WTC11 (cell line): ENCODE measurements around the gene LRRC4B. TPM values are rescaled to one million over a fixed set of nuclear protein-coding genes. Genes with fewer than 3 reads are reported as not detected.
"Not testable (repeated sequence)": the region's sequence is repeated elsewhere in the genome, so short reads cannot be mapped to it uniquely, and the experiment has no call there.

ENCODE experiments used
- ATAC-seq: fragments of 200-7000 bp; cut with Tn5 transposase; 2 replicates; pipeline ENCODE4 v1.10.0; 2021; ENCODE audit warnings: mild to moderate bottlenecking, moderate library complexity
- CTCF ChIA-PET: fragments of 300-600 bp; sonication (Branson Sonifier 250); formaldehyde crosslinking; loops from one replicate; lab custom pipeline; 2021; ENCODE audit warnings: antibody characterized with exemption; lab: Charles Lee
- POLR2A ChIA-PET: fragments of 350-600 bp; sonication (Branson Sonifier 250); formaldehyde crosslinking; loops from one replicate; lab custom pipeline; 2021; ENCODE audit warnings: antibody characterized with exemption; lab: Charles Lee
- DNase-seq: peaks from one replicate; pipeline ENCODE4 v3.0.0; 2021; ENCODE audit warnings: low spot score
- H3K27ac Mint-ChIP-seq: 2 replicates; pipeline ENCODE4 v1.8.0; 2021; ENCODE audit warnings: mixed read lengths
- H3K27me3 Mint-ChIP-seq: 2 replicates; pipeline ENCODE4 v1.8.0; 2021; ENCODE audit warnings: low read depth, mild to moderate bottlenecking, moderate library complexity, mixed read lengths
- H3K36me3 Mint-ChIP-seq: 2 replicates; pipeline ENCODE4 v1.8.0; 2021; ENCODE audit warnings: mixed read lengths
- H3K4me1 Mint-ChIP-seq: 2 replicates; pipeline ENCODE4 v1.8.0; 2022; ENCODE audit warnings: mixed read lengths
- H3K4me3 Mint-ChIP-seq: 2 replicates; pipeline ENCODE4 v1.8.0; 2021; ENCODE audit warnings: mild to moderate bottlenecking, moderate library complexity, mixed read lengths
- H3K9me3 Mint-ChIP-seq: 2 replicates; pipeline ENCODE4 v1.8.0; 2021; ENCODE audit warnings: mixed read lengths
- ATF2 ChIP-seq: sonication (generic); formaldehyde crosslinking; IDR thresholded peaks from 2 replicates; pipeline ENCODE4 v1.8.1; 2022; ENCODE audit warnings: low read depth, missing genetic modification reagents, borderline replicate concordance
- CTCF ChIP-seq: fragments of 200-600 bp; IDR thresholded peaks from 2 replicates; pipeline ENCODE4 v1.8.0; 2022; ENCODE audit warnings: antibody characterized with exemption
- E2F1 ChIP-seq: sonication (generic); formaldehyde crosslinking; IDR thresholded peaks from 2 replicates; pipeline ENCODE4 v1.8.0; 2022; ENCODE audit warnings: mild to moderate bottlenecking, missing genetic modification reagents
- FOXP1 ChIP-seq: sonication (generic); formaldehyde crosslinking; IDR thresholded peaks from 2 replicates; pipeline ENCODE4 v1.8.0; 2022; ENCODE audit warnings: missing genetic modification reagents, mild to moderate bottlenecking, moderate library complexity, borderline replicate concordance
- HMGA2 ChIP-seq: fragments of 250-450 bp; sonication (Bioruptor Pico); IDR thresholded peaks from 2 replicates; pipeline ENCODE4 v1.4.0; 2021; ENCODE audit warnings: mild to moderate bottlenecking, moderate library complexity
- JAZF1 ChIP-seq: fragments of 250-450 bp; sonication (Bioruptor Pico); IDR thresholded peaks from 2 replicates; pipeline ENCODE4 v1.9.0; 2021; ENCODE audit warnings: moderate library complexity, mild to moderate bottlenecking, inconsistent platforms
- KAT7 ChIP-seq: sonication (generic); formaldehyde crosslinking; IDR thresholded peaks from 2 replicates; pipeline ENCODE4 v1.8.1; 2023; ENCODE audit warnings: missing genetic modification reagents, mild to moderate bottlenecking, borderline replicate concordance
- MYBL2 ChIP-seq: sonication (generic); formaldehyde crosslinking; IDR thresholded peaks from 2 replicates; pipeline ENCODE4 v1.8.1; 2023; ENCODE audit warnings: mild to moderate bottlenecking, moderate library complexity, missing genetic modification reagents
- NFATC4 ChIP-seq: fragments of 250-450 bp; sonication (Bioruptor Pico); IDR thresholded peaks from 2 replicates; pipeline ENCODE4 v1.9.0; 2021; ENCODE audit warnings: mild to moderate bottlenecking
- NR2C2 ChIP-seq: sonication (generic); formaldehyde crosslinking; IDR thresholded peaks from 2 replicates; pipeline ENCODE4 v1.8.0; 2022; ENCODE audit warnings: mild to moderate bottlenecking, missing genetic modification reagents
- PRDM15 ChIP-seq: sonication (generic); formaldehyde crosslinking; IDR thresholded peaks from 2 replicates; pipeline ENCODE4 v1.8.0; 2022; ENCODE audit warnings: missing genetic modification reagents
- RORB ChIP-seq: fragments of 250-450 bp; sonication (Bioruptor Pico); IDR thresholded peaks from 2 replicates; pipeline ENCODE4 v1.9.0; 2021; ENCODE audit warnings: mild to moderate bottlenecking
- SMAD4 ChIP-seq: sonication (generic); formaldehyde crosslinking; IDR thresholded peaks from 2 replicates; pipeline ENCODE4 v1.8.0; 2022; ENCODE audit warnings: mild to moderate bottlenecking, missing genetic modification reagents
- SP1 ChIP-seq: sonication (generic); formaldehyde crosslinking; conservative IDR thresholded peaks from 2 replicates; pipeline ENCODE4 v1.8.1; 2022; ENCODE audit warnings: missing genetic modification reagents
- TEAD1 ChIP-seq: sonication (generic); formaldehyde crosslinking; IDR thresholded peaks from 2 replicates; pipeline ENCODE4 v1.8.0; 2022; ENCODE audit warnings: mild to moderate bottlenecking, missing genetic modification reagents
- ZBTB21 ChIP-seq: sonication (generic); formaldehyde crosslinking; IDR thresholded peaks from 2 replicates; pipeline ENCODE4 v1.8.1; 2023; ENCODE audit warnings: mild to moderate bottlenecking, missing genetic modification reagents, borderline replicate concordance
- ZNF396 ChIP-seq: fragments of 250-450 bp; sonication (Bioruptor Pico); IDR thresholded peaks from 2 replicates; pipeline ENCODE4 v1.8.0; 2021; ENCODE audit warnings: mild to moderate bottlenecking, moderate library complexity, borderline replicate concordance
- ZNF416 ChIP-seq: fragments of 250-450 bp; sonication (Bioruptor Pico); IDR thresholded peaks from 2 replicates; pipeline ENCODE4 v1.9.0; 2021; ENCODE audit warnings: mild to moderate bottlenecking, inconsistent platforms
- ZNF425 ChIP-seq: fragments of 250-450 bp; sonication (Bioruptor Pico); conservative IDR thresholded peaks from 2 replicates; pipeline ENCODE4 v1.9.0; 2021; ENCODE audit warnings: mild to moderate bottlenecking
- total RNA-seq: library from RNA; stranded (reverse); gene quantifications from 3 replicates; pipeline ENCODE4 v1.2.3, GENCODE V29; 2021
- TF ChIP-seq, protein P1 (sequence below): sonication (generic); formaldehyde crosslinking; IDR thresholded peaks from 2 replicates; pipeline ENCODE4 v1.8.1; 2022; ENCODE audit warnings: low read depth, mild to moderate bottlenecking, moderate library complexity, missing genetic modification reagents, borderline replicate concordance

Gene LRRC4B
- total RNA-seq, 1 experiment from 2014 or later, result 10.0 TPM

- Mint-ChIP-seq H3K4me1 (no peaks in the 10 kb centered on the region), H3K27ac (no peak overlapping the region), H3K4me3 (no peak overlapping the region), H3K36me3 (peaks cover 1% of the 10 kb centered on the region; the same call in 1 of the 2 replicates), H3K27me3 (peaks cover 57% of the 10 kb centered on the region), H3K9me3 (peaks cover 2% of the 10 kb centered on the region)
- DNase-seq (no peak), ATAC-seq (0 out of 2 replicates have a peak, but pooled peaks have one; percentile 10)
- TF ChIP-seq MYBL2 (CRISPR knock-in tag) (no peak), ZNF416 (CRISPR knock-in tag) (no peak), SP1 (CRISPR knock-in tag) (no peak), HMGA2 (CRISPR knock-in tag) (no peak), NR2C2 (CRISPR knock-in tag) (no peak), E2F1 (CRISPR knock-in tag) (no peak), ZBTB21 (CRISPR knock-in tag) (no peak), NFATC4 (CRISPR knock-in tag) (no peak), FOXP1 (no peak), JAZF1 (CRISPR knock-in tag) (no peak), SMAD4 (CRISPR knock-in tag) (no peak), RORB (CRISPR knock-in tag) (no peak), TEAD1 (CRISPR knock-in tag) (no peak), CTCF (no peak), ATF2 (no peak)
- TF ChIP-seq, protein P1, sequence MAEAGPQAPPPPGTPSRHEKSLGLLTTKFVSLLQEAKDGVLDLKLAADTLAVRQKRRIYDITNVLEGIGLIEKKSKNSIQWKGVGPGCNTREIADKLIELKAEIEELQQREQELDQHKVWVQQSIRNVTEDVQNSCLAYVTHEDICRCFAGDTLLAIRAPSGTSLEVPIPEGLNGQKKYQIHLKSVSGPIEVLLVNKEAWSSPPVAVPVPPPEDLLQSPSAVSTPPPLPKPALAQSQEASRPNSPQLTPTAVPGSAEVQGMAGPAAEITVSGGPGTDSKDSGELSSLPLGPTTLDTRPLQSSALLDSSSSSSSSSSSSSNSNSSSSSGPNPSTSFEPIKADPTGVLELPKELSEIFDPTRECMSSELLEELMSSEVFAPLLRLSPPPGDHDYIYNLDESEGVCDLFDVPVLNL, result no peak
- ChIA-PET CTCF (interaction anchor here (1.2 kb wide), 1 partner anchor 43 kb away, joined by 3 read pairs; no protein-coding TSS in a partner anchor), POLR2A (no interaction called here)
Observed at GRCh38 chr19:50599427-50599826, 31.2 kb upstream of the LRRC4B start.

DNA sequence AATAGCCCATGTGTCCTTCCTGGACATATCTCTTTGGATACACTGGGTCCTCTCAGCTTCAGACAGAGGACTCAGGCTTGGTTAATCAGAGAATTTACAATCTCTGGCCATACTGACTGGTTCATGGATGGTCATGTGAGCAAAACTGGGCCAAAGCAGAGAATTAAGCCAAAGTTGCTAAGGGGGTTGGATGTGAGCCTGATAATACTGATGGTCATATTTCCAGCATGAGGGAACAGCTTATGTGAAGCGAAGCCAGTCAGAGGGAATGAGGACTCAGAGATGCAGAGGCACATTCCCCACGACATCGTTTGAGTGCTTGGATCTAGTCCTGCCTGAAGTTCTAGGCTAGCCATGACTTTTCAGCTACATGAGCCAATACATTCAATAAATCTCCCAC is 22.0 kb upstream of the LRRC4B start:
- peaks cover 11% of the 10 kb centered on the region; the same call in 1 of the 2 replicates for H3K9me3 Mint-ChIP-seq
- DNase-seq (no peak), ATAC-seq (no peak)
- H3K4me1 Mint-ChIP-seq, result peaks cover 11% of the 10 kb centered on the region
- peaks cover 35% of the 10 kb centered on the region for H3K27me3 Mint-ChIP-seq
- H3K36me3 Mint-ChIP-seq, result no peaks in the 10 kb centered on the region; the same call in 1 of the 2 replicates
- ChIA-PET CTCF (interaction anchor here (1.6 to 2.4 kb wide), 4 partner anchors 18 to 135 kb away, joined by 5 to 17 read pairs (median 12); no protein-coding TSS in a partner anchor), POLR2A (no interaction called here)
- TF ChIP-seq ZNF425 (CRISPR knock-in tag) (no peak), KAT7 (no peak), PRDM15 (CRISPR knock-in tag) (no peak), ZNF396 (no peak)
- no peak overlapping the region for H3K27ac Mint-ChIP-seq
- no peak overlapping the region for H3K4me3 Mint-ChIP-seq

GRCh38 chr19:50581795-50582660 is 13.8 kb upstream of the LRRC4B start:
- DNase-seq, H3K27ac Mint-ChIP-seq: not testable (repeated sequence)
- CTCF ChIA-PET, result interaction anchor here (1.0 kb wide), 1 partner anchor 10 kb away, joined by 3 read pairs; no protein-coding TSS in a partner anchor

More at GRCh38 chr19:50581795-50582660, 13.8 kb upstream of the LRRC4B start:
- Mint-ChIP-seq H3K27me3 (peaks cover 23% of the 10 kb centered on the region), H3K9me3 (peaks cover 16% of the 10 kb centered on the region)
- H3K4me1 Mint-ChIP-seq, H3K4me3 Mint-ChIP-seq, H3K36me3 Mint-ChIP-seq, POLR2A ChIA-PET, ATAC-seq: not testable (repeated sequence)
